Osteocyte (in vitro differentiated cells): ENCODE results near the gene CMSS1. TPM values are rescaled to one million over a fixed set of nuclear protein-coding genes. Genes with fewer than 3 reads are reported as not detected.

Source experiments
- DNase-seq: peaks from one replicate; pipeline ENCODE4 v3.0.0; 2021; ENCODE audit warnings: mixed read lengths; ENCODE audit not compliant: unreplicated experiment; ENCODE audit errors: extremely low spot score
- H3K27ac Mint-ChIP-seq: one replicate; pipeline ENCODE4 v1.8.0; 2021; ENCODE audit warnings: mild to moderate bottlenecking, mixed read lengths; ENCODE audit not compliant: unreplicated experiment
- H3K27me3 Mint-ChIP-seq: one replicate; pipeline ENCODE4 v1.8.0; 2021; ENCODE audit warnings: mixed read lengths; ENCODE audit not compliant: unreplicated experiment
- H3K36me3 Mint-ChIP-seq: one replicate; pipeline ENCODE4 v1.8.0; 2021; ENCODE audit warnings: mixed read lengths; ENCODE audit not compliant: unreplicated experiment
- H3K4me1 Mint-ChIP-seq: one replicate; pipeline ENCODE4 v1.8.0; 2021; ENCODE audit warnings: mixed read lengths; ENCODE audit not compliant: unreplicated experiment
- H3K4me3 Mint-ChIP-seq: one replicate; pipeline ENCODE4 v1.8.0; 2021; ENCODE audit warnings: mild to moderate bottlenecking, moderate library complexity, mixed read lengths; ENCODE audit not compliant: unreplicated experiment
- H3K9me3 Mint-ChIP-seq: one replicate; pipeline ENCODE4 v1.8.0; 2021; ENCODE audit warnings: mixed read lengths; ENCODE audit not compliant: unreplicated experiment
- total RNA-seq: library from RNA; stranded (reverse); gene quantifications from 2 replicates; pipeline ENCODE4 v1.2.1, GENCODE V29; 2021
- TF ChIP-seq, protein P1 (sequence below): fragments of 200-600 bp; sonication (generic); IDR thresholded peaks from 2 replicates; pipeline ENCODE4 v1.5.0; 2021; ENCODE audit warnings: antibody characterized with exemption, mild to moderate bottlenecking, moderate library complexity

The CMSS1 gene
- total RNA-seq, 1 donor from 2014 or later: 38.5 TPM

DNA sequence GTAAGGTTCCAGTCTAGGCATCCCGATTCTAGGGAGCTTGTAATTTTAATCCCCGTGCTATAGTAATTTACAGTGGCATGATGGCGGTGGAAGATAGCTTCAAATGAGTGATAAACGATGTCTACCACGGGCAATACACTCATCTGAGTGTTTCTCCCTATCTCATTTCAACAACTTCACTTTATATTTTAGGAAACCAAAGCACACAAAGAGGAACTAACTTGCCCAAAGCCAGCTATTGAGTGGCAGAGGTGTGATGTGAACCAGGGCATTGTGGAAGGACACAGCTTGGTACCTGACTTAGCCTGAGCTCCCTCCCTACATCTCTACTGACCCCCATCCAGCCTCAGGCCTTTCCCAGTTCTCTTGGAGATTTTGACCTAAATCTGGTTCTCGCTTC lies 313.6 kb downstream of the CMSS1 start:
- Mint-ChIP-seq H3K4me1 (peaks cover 3% of the 10 kb centered on the region), H3K4me3 (no peak overlapping the region), H3K36me3 (no peaks in the 10 kb centered on the region), H3K27ac (no peak overlapping the region), H3K27me3 (no peaks in the 10 kb centered on the region), H3K9me3 (no peaks in the 10 kb centered on the region)
- TF ChIP-seq, protein P1, sequence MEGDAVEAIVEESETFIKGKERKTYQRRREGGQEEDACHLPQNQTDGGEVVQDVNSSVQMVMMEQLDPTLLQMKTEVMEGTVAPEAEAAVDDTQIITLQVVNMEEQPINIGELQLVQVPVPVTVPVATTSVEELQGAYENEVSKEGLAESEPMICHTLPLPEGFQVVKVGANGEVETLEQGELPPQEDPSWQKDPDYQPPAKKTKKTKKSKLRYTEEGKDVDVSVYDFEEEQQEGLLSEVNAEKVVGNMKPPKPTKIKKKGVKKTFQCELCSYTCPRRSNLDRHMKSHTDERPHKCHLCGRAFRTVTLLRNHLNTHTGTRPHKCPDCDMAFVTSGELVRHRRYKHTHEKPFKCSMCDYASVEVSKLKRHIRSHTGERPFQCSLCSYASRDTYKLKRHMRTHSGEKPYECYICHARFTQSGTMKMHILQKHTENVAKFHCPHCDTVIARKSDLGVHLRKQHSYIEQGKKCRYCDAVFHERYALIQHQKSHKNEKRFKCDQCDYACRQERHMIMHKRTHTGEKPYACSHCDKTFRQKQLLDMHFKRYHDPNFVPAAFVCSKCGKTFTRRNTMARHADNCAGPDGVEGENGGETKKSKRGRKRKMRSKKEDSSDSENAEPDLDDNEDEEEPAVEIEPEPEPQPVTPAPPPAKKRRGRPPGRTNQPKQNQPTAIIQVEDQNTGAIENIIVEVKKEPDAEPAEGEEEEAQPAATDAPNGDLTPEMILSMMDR: no peak
- no peak for DNase-seq

DNA sequence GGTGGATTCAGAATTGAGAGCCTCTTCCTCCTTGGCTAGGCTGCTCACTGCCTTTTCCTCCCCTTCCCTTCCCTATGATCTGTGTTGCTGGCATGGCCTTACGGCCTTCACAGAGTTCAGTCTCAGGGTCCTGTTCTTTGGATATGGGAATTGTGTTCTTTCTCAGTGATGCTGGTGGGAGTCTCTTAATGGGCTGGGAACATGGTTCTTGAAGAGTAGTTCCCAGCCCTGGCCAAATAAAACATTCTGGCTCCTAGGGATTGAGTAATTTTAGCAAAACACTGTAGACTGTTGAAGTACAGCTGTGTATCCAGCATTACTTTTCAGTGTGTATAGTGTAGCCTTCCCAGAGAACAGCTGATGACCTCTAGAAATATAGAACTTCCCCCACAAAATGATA lies 319.3 kb downstream of the CMSS1 start:
- Mint-ChIP-seq H3K27ac (peak overlapping the region; percentile 36), H3K4me1 (peaks cover 13% of the 10 kb centered on the region), H3K27me3 (no peaks in the 10 kb centered on the region), H3K36me3 (peaks cover 3% of the 10 kb centered on the region), H3K4me3 (no peak overlapping the region), H3K9me3 (no peaks in the 10 kb centered on the region)
- no peak for DNase-seq
- TF ChIP-seq, protein P1: no peak

GRCh38 chr3:100140976-100141375 lies 323.3 kb downstream of the CMSS1 start:
- H3K4me3 Mint-ChIP-seq: no peak overlapping the region

DNA sequence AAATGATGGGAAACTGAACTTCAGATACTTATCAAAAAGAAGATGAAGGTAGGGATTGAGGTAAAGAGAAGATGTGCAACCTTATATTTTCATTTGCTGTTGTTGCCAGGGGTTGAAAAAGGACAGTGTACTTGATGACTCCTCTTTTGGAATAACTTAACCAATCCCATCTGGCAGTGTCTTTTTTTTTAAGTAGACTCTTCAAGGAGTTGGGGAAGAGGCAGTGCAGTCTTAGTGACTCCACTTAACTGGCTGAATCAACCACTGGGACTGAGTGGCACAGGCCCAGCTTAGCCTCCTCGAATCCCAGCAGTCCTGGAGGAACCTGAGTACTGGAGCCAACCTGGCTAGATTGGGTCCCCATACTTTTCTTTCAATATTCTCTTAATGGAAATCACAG lies 323.9 kb downstream of the CMSS1 start:
- TF ChIP-seq, protein P1: no peak
- H3K9me3 Mint-ChIP-seq: peaks cover 19% of the 10 kb centered on the region

More at GRCh38 chr3:100140976-100141375, 323.3 kb downstream of the CMSS1 start:
- peaks cover 12% of the 10 kb centered on the region for H3K36me3 Mint-ChIP-seq
- H3K27ac Mint-ChIP-seq: no peak overlapping the region
- peaks cover 12% of the 10 kb centered on the region for H3K4me1 Mint-ChIP-seq
- no peaks in the 10 kb centered on the region for H3K27me3 Mint-ChIP-seq
- peaks cover 19% of the 10 kb centered on the region for H3K9me3 Mint-ChIP-seq
- TF ChIP-seq, protein P1: no peak
- DNase-seq: no peak

DNA sequence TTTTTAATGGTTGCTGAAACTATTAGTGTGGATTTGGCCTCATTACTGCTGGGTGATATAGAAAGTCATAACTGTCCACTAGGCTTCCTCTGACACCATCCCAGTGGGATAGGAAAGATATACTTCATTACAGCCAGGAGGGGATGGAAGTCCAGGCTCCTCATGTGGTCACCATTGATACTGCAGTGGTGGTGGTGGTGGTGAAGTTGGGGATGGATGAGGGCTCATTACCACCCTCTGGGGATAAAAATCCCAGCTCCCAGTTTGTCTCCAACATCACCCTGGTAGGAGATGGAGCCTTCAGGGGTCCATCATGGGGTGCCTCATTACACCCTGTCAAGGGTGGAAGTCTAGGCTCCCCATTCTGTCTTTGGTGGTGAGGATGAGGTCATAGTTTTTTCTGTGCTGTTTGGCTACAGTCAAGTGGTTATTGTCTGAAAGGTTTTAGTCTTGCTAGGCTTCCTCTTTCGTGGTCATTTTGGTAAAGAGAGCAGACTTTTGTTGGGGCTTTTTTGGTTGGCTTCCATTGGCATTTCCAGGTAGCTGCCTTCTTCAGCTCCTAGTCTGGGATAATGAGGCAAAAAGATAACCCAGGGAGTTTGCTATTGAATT lies 326.7 kb downstream of the CMSS1 start:
- Mint-ChIP-seq H3K36me3 (peaks cover 15% of the 10 kb centered on the region), H3K27me3 (no peaks in the 10 kb centered on the region), H3K9me3 (peaks cover 19% of the 10 kb centered on the region), H3K4me1 (peaks cover 1% of the 10 kb centered on the region), H3K27ac (no peak overlapping the region), H3K4me3 (no peak overlapping the region)
- no peak for DNase-seq
- TF ChIP-seq, protein P1: no peak

More for the DNA sequence above, 323.9 kb downstream of the CMSS1 start:
- no peak overlapping the region for H3K4me3 Mint-ChIP-seq
- H3K4me1 Mint-ChIP-seq: peaks cover 7% of the 10 kb centered on the region
- no peak overlapping the region for H3K27ac Mint-ChIP-seq
- H3K36me3 Mint-ChIP-seq: peaks cover 12% of the 10 kb centered on the region
- no peaks in the 10 kb centered on the region for H3K27me3 Mint-ChIP-seq
- DNase-seq: no peak
